Right kidney (tissue), 1 donor: Measurements from ENCODE around the gene EPS8.
"Not testable (repeated sequence)": the region's sequence is repeated elsewhere in the genome, so short reads cannot be mapped to it uniquely, and the experiment has no call there.

Source experiments
- DNase-seq: peaks from one replicate; pipeline ENCODE4 v3.0.0-alpha.2; 2016

The EPS8 gene

DNA sequence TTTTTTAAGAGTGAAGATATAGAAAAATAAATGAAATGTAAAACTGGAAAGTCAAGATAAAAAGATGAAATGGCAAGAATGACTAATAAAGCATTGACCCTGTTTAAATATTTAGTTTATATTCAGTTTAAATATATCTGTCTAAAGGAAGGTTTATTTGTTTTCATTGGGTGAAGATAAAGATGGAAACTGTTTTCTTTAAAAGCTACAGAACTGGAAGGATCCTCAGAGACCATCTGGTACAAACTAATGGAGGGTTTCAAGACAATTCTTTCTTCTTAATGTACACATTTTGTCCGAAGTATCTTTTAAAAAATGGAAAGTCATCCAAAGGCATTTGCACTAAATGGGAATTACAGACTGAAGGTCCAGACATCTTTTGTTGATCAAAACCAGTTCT lies 142.6 kb downstream of the EPS8 start:
- DNase-seq: no peak

GRCh38 chr12:15644700-15645099 lies 144.5 kb downstream of the EPS8 start:
- no peak for DNase-seq

DNA sequence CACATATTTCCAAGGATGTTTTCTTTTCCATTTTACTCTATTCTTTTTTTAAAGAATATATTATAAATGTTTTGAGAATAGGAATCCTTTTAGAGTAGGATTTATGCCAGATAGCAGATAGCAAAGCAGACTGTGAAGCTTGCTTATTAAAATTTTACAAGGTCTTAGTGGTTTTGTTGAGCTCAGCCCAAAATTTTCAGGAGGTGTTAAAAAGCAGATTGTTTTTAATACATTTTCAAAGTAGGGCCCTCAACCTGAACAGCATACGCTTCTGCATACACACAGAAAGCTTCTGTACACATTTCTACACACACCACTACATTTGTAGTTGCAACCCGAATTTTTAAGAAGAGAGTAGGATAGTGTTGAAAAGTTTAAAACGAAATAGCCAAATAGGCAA lies 151.0 kb downstream of the EPS8 start:
- DNase-seq: no peak

- no peak for DNase-seq
Observed at GRCh38 chr12:15636060-15636890, 152.9 kb downstream of the EPS8 start.

GRCh38 chr12:15634010-15634683 lies 155.0 kb downstream of the EPS8 start:
- no peak for DNase-seq

DNA sequence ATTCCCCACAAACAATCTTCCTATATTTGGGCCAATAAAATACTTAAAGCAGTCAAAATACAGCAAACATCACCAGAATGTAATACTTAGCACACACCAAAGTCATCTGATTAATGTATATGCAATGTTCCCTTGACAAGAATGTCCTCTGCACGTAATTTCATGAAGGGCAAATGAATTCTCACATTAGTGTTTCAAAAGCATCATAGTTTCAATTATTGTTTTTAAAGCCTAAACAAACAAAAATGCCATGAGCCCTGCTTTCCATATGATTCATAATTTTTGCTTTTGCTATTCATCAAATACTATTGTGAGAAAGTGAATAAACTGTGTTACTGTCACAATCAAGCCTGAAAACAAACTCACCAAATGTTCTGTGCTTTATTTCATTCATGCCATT lies 156.0 kb downstream of the EPS8 start:
- no peak for DNase-seq

DNA sequence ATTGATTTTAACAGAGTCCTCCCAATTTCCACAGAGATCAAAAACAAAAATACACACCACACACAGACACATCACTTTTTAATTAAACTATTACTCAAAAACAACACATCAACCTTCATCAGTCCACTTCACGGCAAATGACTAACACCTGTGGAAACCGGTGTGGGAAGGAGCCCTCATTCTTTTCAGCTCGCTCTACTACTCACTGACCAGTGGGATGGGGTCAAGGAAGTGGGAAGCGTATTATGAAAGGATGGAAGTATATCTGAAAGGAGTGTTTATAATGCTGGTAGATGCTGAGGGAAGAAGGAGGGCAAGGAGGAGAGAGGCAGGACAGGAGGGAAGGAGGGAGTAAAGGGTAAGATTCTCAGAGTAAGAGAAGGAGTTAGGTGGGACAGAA lies 156.5 kb downstream of the EPS8 start:
- no peak for DNase-seq

GRCh38 chr12:15631007-15631715 lies 158.0 kb downstream of the EPS8 start:
- no peak for DNase-seq

- no peak for DNase-seq
Observed at GRCh38 chr12:15629761-15630160, 159.4 kb downstream of the EPS8 start.

DNA sequence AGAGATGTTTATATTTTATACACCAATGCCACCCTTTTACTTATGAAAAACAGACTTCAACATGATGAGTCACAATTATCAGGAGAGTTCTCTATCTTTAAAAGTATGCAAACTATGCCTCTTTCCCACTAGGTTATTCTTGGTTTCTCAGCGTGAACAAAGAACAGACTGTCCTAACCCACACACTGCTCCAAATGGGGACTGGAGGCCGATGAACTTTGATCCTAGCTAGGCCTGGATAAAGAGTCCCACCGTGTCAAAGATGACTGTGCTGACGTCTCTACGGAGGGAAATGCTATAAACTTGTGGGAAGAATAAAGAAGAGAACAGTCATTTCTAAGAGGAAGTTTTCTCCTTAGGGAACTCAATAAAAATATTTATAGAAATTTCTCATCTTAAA lies 160.1 kb downstream of the EPS8 start:
- no peak for DNase-seq

GRCh38 chr12:15627995-15628945 lies 160.9 kb downstream of the EPS8 start:
- no peak for DNase-seq

- DNase-seq: no peak
Observed at GRCh38 chr12:15625075-15625474, 164.1 kb downstream of the EPS8 start.

DNA sequence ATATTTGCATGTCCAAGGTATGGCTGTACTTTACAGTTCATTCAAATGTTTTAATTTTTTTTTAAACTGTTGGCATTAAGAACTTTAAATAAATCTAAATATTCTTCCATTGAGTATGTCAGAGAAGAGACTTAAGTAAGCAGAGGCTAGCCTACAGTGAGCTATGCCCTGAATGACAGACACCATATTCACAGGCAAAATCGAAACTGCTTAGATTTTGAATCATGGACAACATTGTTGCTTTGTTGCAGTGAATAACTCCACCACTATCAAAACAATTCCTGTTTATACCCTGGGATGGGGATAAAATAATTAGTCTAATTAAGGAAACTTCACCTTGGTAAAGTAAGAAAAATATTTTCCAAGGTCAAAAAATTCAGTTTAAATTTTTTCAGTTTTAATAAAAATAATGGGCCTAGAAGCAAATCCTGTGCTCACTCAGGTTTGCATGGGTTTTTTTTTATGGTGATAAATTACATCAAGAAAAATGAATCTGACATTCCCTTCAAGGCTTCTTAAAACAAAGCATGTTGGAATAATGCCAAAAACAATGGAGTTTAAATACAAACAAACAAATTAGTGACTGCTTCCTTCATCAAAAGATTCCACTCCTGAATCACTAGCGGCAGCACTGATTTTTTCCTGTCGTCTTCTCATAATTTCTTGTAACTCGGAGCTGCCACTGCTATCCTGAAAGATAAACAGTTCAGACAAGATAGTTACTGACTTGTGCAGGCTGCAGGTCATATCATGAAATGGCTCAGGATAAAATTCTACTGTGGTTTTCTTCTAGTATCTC lies 168.2 kb downstream of the EPS8 start:
- DNase-seq: no peak

GRCh38 chr12:15616495-15616894 lies 172.7 kb downstream of the EPS8 start:
- DNase-seq: not testable (repeated sequence)

GRCh38 chr12:15613981-15614380 lies 175.2 kb downstream of the EPS8 start:
- DNase-seq: no peak

DNA sequence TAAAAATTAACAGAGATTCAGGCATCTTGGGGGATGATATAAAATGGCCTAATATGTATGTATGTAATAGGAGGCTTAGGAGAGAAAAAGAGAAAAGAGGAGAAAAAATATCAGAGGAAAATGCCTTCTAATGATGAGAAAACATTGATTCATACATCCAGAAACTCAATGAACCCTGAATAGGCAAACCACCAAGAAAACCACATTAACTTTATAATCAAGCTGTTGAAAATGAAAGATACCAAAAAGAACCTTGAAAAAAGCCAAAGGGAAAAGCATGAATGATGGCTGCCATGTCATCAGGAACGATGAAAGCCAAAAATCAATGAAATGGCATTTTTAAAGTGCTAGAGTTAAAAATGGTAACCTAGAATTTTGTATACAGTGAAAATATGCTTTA lies 180.2 kb downstream of the EPS8 start:
- DNase-seq: no peak

DNA sequence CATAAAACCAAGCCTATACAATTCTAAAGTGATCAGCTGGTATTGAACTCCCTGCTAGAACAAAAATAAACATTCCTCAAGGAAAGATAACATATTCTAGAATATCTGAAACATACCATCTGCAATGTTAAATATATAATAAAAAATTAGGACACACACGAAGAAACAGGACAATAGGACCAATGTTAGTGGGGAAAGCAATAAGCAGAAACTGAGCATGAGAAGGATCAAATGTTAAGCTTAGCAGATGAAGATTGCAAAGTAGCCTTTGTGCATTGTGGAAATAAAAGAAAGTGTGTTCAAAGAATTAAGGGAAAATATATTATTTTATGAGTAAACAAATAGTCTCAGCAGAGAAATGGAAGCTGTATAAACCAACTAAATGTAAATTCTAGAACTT lies 180.8 kb downstream of the EPS8 start:
- DNase-seq: no peak

GRCh38 chr12:15605881-15606590 lies 183.2 kb downstream of the EPS8 start:
- DNase-seq: no peak

GRCh38 chr12:15603474-15604085 lies 185.6 kb downstream of the EPS8 start:
- DNase-seq: no peak

DNA sequence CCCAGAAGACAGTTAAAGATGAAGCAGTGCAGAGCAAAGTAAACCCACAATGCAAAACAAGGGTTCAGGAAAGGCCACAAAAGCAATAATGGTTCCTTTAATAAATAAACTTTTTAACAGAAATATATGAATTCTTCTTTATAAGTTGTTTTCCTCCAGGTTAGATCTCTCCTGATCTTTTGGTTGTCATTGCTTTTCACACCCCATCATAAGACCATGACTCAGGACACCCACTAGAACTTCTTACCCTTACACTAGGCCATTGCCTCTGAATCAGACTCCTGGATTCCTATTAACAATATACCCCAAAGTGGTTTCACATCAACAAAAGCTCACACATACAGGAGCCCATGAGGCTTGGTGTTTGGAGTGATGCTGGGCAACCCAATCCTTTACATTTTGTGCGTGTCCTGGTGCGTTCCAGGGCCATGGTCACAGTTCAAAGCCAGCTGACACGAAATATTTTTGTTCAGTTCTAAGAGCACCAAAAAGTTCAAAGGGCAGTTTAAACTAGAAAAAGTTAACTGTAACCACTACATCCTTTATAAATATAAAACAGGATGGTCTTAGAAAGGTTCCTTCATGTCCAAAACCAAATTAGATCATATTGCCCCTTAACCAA lies 187.0 kb downstream of the EPS8 start:
- DNase-seq: no peak
